ENCODE measurements around the gene ZNF268. TPM values are rescaled to one million over a fixed set of nuclear protein-coding genes. Genes with fewer than 3 reads are reported as not detected.

The ZNF268 gene
- 21.2 TPM for polyA plus RNA-seq (2013, experiment 1 of 2)
- 18.8 TPM for polyA plus RNA-seq (2013, experiment 2 of 2)

DNA sequence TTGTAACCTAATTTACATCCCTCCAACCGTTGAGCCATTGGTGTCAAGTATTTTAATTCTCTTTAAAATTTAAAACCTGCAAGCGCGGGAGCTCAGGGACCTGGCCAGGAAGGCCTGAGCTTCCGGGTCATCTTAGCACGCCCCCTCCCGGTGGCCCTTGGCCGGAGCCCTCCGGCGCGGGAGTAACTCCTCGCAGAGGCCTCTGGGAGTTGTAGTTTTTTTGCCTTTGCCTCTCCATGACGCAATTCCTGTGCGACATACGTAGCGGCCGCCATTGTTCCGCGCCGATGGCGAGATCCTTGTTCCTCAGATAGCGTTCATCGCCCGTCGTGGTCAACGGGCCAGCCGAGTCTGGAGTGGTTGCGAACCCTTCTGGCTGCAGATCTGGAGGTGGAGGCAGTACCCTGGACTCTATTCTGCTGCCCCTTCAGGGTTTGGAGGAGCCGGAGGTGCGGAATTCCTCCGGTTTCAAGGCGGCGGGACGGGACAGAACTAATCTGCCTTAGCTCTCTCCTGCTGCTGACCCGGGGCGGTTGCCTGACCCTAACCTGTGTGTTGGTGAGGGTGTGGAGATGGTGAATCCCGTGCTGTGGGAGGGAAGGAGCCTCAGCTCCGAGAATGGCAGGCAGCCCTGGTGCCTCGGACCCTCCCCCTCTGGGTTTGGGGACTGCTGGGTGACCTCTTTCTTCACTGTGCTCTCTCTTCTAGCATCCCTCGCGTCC is at the start of gene ZNF268:
Gene ZNF268 (plus strand): TSS at position 258 of the 722 bp plus-strand sequence. CDS start 503 bp downstream, outside the sequence.
- no peaks in the 10 kb centered on the region for H3K4me1 ChIP-seq (ENCODE audit: control insufficient read depth, insufficient read depth, low read length, poor library complexity, severe bottlenecking)
- peaks cover 44% of the 10 kb centered on the region for H3K36me3 ChIP-seq (ENCODE audit: control insufficient read depth, insufficient read depth, low read length)
- H3K4me3 ChIP-seq (ENCODE audit: extremely low read depth, insufficient read depth, low read length, poor library complexity, severe bottlenecking), result peak within 1 kb of the TSS; percentile 98
- H3K9me3 ChIP-seq (ENCODE audit: control insufficient read depth, low read length), result peaks cover 66% of the 10 kb centered on the region
- 0 to 4% methylated on average over 30 to 33 of the region's 40 CpGs for WGBS, 2 experiments (ENCODE audit: insufficient coverage in 2 of 2)
- H3K27ac ChIP-seq (ENCODE audit: low read depth, low read length, severe bottlenecking), result peak within 1 kb of the TSS; percentile 75

DNA sequence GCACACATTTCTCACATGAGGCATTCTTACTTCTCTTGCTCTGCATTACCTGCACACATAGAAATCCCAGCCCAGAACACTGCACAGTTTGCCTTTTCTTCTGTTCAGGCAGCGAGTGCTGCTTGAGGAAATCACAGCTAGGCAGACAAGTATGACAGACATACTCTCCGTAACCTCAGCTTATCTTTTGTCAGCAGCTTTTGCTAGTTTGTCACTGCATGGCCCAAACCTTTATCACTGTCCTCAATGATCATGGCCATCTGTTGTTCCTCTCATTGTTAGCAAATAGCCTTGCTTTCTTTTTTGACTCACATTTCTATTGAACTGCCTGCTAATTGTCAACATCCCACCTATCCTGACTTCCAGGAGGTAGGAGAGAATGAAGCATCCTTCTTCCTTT is 45.5 kb upstream of the ZNF268 start:
- Histone ChIP-seq H3K27ac (ENCODE audit: low read depth, low read length, severe bottlenecking) (no peak overlapping the region), H3K4me3 (ENCODE audit: extremely low read depth, insufficient read depth, low read length, poor library complexity, severe bottlenecking) (no peak overlapping the region), H3K4me1 (ENCODE audit: control insufficient read depth, insufficient read depth, low read length, poor library complexity, severe bottlenecking) (no peaks in the 10 kb centered on the region), H3K36me3 (ENCODE audit: control insufficient read depth, insufficient read depth, low read length) (peaks cover 72% of the 10 kb centered on the region), H3K9me3 (ENCODE audit: control insufficient read depth, low read length) (peaks cover 68% of the 10 kb centered on the region)
- WGBS, 2 experiments (ENCODE audit: insufficient coverage in 2 of 2), result 88 to 92% methylated on average over 2 of the region's 2 CpGs

DNA sequence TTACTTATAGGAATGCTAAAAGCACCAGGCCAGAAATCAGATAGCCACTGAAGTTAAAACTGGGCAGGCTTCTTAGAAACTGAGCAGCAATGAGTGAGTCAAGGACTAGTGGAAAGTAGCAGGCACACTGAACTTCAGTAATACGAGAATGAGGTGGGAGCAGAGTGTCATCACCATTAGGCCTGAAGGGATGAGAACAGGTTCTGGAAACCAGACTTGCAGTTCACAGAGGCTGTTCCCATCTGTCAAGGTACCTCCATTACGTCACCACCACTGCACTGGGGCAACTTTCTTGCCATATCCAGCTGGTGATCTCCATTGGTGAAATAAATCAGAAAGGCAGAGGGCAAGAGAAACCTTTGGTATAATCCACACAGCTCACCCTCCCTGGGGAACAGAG is 35.3 kb upstream of the ZNF268 start:
- Histone ChIP-seq H3K4me1 (ENCODE audit: control insufficient read depth, insufficient read depth, low read length, poor library complexity, severe bottlenecking) (no peaks in the 10 kb centered on the region), H3K36me3 (ENCODE audit: control insufficient read depth, insufficient read depth, low read length) (peaks cover 57% of the 10 kb centered on the region), H3K4me3 (ENCODE audit: extremely low read depth, insufficient read depth, low read length, poor library complexity, severe bottlenecking) (no peak overlapping the region), H3K27ac (ENCODE audit: low read depth, low read length, severe bottlenecking) (no peak overlapping the region), H3K9me3 (ENCODE audit: control insufficient read depth, low read length) (peaks cover 50% of the 10 kb centered on the region)
- 80 to 93% methylated on average over 1 to 2 of the region's 2 CpGs for WGBS, 2 experiments (ENCODE audit: insufficient coverage in 2 of 2)

DNA sequence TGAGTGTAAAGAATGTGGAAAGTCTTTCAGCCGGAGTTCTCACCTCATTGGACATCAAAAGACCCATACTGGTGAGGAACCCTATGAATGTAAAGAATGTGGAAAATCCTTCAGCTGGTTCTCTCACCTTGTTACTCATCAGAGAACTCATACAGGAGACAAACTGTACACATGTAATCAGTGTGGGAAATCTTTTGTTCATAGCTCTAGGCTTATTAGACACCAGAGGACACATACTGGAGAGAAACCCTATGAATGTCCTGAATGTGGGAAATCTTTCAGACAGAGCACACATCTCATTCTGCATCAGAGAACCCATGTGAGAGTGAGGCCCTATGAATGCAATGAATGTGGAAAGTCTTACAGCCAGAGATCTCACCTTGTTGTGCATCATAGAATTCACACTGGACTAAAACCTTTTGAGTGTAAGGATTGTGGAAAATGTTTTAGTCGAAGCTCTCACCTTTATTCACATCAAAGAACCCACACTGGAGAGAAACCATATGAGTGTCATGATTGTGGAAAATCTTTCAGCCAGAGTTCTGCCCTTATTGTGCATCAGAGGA is 25.1 kb upstream of the ZNF268 start:
- Histone ChIP-seq H3K4me3 (ENCODE audit: extremely low read depth, insufficient read depth, low read length, poor library complexity, severe bottlenecking) (no peak overlapping the region), H3K9me3 (ENCODE audit: control insufficient read depth, low read length) (peaks cover 74% of the 10 kb centered on the region), H3K36me3 (ENCODE audit: control insufficient read depth, insufficient read depth, low read length) (peaks cover 65% of the 10 kb centered on the region), H3K4me1 (ENCODE audit: control insufficient read depth, insufficient read depth, low read length, poor library complexity, severe bottlenecking) (no peaks in the 10 kb centered on the region), H3K27ac (ENCODE audit: low read depth, low read length, severe bottlenecking) (no peak overlapping the region)
- WGBS, 2 experiments (ENCODE audit: insufficient coverage in 2 of 2), result no CpG with 5 or more reads among the region's 2 CpGs

DNA sequence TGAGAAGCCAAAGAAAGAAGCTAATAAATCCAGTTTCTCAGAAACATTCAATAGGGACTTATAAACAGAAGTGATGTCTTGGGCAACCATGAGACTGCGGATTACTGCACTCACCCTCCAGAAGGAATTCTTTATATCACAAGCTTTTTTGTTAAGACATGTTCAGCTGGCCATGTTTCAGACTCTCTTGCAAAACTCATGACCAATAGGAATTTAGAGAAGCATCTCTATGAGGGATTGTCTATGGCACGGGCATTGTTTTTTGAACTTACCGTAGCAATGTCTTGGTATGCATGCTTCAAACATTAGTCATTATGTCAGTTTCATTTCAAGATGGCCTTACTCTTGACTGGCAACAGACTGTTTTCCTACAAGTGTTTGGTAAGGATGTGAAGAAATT is 15.5 kb upstream of the ZNF268 start:
- peaks cover 67% of the 10 kb centered on the region for H3K9me3 ChIP-seq (ENCODE audit: control insufficient read depth, low read length)
- H3K4me3 ChIP-seq (ENCODE audit: extremely low read depth, insufficient read depth, low read length, poor library complexity, severe bottlenecking), result no peak overlapping the region
- H3K36me3 ChIP-seq (ENCODE audit: control insufficient read depth, insufficient read depth, low read length), result no peaks in the 10 kb centered on the region
- 86% methylated on average over 1 of the region's 3 CpGs; no CpG with 5 or more reads in 1 of the 2 experiments for WGBS, 2 experiments (ENCODE audit: insufficient coverage in 2 of 2)
- H3K4me1 ChIP-seq (ENCODE audit: control insufficient read depth, insufficient read depth, low read length, poor library complexity, severe bottlenecking), result no peaks in the 10 kb centered on the region
- no peak overlapping the region for H3K27ac ChIP-seq (ENCODE audit: low read depth, low read length, severe bottlenecking)

DNA sequence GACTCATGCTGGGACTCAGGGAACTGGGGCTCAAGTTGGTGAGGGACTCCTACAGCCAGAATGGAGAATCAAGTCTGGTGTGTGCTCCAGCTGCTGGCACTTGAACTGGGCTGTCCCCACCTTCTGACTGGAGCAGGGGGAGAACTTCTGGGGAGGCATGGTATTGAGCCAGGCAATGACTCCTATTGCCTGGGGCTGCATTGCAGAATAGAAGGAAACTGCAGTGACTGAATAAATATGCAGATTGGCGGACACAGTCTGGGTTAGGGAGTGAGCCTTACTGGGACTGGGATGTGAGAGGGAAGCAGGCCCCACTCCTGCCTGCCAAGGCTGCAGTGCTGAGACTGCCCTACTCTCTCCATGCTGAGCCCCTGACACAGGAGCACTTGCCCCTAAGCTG is 8.8 kb upstream of the ZNF268 start:
- WGBS, 2 experiments (ENCODE audit: insufficient coverage in 2 of 2), result 83% methylated on average over 1 of the region's 1 CpG; no CpG with 5 or more reads in 1 of the 2 experiments
- Histone ChIP-seq H3K9me3 (ENCODE audit: control insufficient read depth, low read length) (peaks cover 66% of the 10 kb centered on the region), H3K4me1 (ENCODE audit: control insufficient read depth, insufficient read depth, low read length, poor library complexity, severe bottlenecking) (no peaks in the 10 kb centered on the region), H3K36me3 (ENCODE audit: control insufficient read depth, insufficient read depth, low read length) (no peaks in the 10 kb centered on the region), H3K4me3 (ENCODE audit: extremely low read depth, insufficient read depth, low read length, poor library complexity, severe bottlenecking) (no peak overlapping the region), H3K27ac (ENCODE audit: low read depth, low read length, severe bottlenecking) (no peak overlapping the region)

DNA sequence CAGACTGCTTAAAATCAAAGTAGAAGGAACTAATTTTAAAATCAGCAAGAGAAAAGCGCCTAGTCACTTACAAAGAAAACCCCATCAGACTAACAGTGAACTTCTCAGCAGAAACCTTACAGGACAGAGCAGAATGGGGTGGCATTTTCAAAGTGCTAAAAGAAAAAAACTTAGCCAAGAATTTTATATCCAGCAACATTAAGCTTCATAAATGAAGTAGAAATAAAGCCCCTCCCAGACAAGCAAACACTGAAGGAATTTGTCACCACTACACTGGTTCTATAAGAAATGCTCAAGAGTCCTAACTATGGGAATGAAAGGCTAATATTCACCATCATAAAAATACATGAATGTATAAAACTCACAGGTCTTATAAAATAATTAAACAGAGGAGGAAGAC is 6.4 kb upstream of the ZNF268 start:
- Histone ChIP-seq H3K4me1 (ENCODE audit: control insufficient read depth, insufficient read depth, low read length, poor library complexity, severe bottlenecking) (no peaks in the 10 kb centered on the region), H3K27ac (ENCODE audit: low read depth, low read length, severe bottlenecking) (no peak overlapping the region), H3K9me3 (ENCODE audit: control insufficient read depth, low read length) (peaks cover 52% of the 10 kb centered on the region), H3K36me3 (ENCODE audit: control insufficient read depth, insufficient read depth, low read length) (no peaks in the 10 kb centered on the region), H3K4me3 (ENCODE audit: extremely low read depth, insufficient read depth, low read length, poor library complexity, severe bottlenecking) (no peak overlapping the region)
- WGBS, 2 experiments (ENCODE audit: insufficient coverage in 2 of 2), result no CpG with 5 or more reads among the region's 1 CpG

DNA sequence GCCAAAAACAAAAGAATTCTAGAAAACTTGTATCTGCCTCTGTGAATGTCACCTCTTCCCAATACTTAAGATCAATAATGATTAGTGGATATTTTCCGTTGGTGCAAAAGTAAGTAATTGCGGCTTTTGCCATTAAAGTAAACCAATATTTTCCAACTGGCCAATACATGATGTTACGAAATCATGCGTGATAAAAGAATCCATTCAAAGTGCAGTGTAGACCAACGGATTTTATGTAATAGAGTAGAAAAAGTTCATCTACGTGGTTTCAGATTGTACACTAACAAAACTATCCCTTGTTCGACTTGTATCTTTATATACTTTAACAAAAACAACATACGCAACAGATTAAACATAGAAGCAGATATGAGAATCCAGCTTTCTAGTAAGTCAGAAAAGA is 626 bp upstream of the ZNF268 start:
- Histone ChIP-seq H3K27ac (ENCODE audit: low read depth, low read length, severe bottlenecking) (no peak overlapping the region), H3K36me3 (ENCODE audit: control insufficient read depth, insufficient read depth, low read length) (peaks cover 36% of the 10 kb centered on the region), H3K4me1 (ENCODE audit: control insufficient read depth, insufficient read depth, low read length, poor library complexity, severe bottlenecking) (no peaks in the 10 kb centered on the region), H3K4me3 (ENCODE audit: extremely low read depth, insufficient read depth, low read length, poor library complexity, severe bottlenecking) (no peak overlapping the region), H3K9me3 (ENCODE audit: control insufficient read depth, low read length) (peaks cover 59% of the 10 kb centered on the region)
- 100% methylated on average over 1 of the region's 8 CpGs; no CpG with 5 or more reads in 1 of the 2 experiments for WGBS, 2 experiments (ENCODE audit: insufficient coverage in 2 of 2)

DNA sequence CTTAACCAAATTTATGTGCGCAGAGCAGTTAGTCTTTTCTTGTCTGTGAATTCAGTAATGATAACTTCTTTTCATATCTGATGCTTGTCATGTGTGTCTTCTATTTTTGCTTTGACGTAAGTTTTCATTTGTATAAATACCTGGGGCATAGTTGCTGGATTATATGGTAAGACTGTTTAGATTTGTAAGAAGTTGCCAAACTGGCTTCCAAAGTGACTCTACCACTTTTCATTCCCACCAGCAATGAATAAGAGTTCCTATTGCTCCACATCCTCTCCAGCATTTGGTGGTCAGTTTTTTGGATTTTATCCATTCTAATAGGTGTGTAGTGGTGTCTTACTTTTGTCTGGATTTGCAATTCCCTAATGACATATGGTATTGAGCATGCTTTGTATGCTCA is 8.9 kb downstream of the ZNF268 start:
- H3K36me3 ChIP-seq (ENCODE audit: control insufficient read depth, insufficient read depth, low read length), result peaks cover 99% of the 10 kb centered on the region
- 83% methylated on average over 1 of the region's 2 CpGs; no CpG with 5 or more reads in 1 of the 2 experiments for WGBS, 2 experiments (ENCODE audit: insufficient coverage in 2 of 2)
- H3K27ac ChIP-seq (ENCODE audit: low read depth, low read length, severe bottlenecking), result no peak overlapping the region
- no peaks in the 10 kb centered on the region for H3K4me1 ChIP-seq (ENCODE audit: control insufficient read depth, insufficient read depth, low read length, poor library complexity, severe bottlenecking)
- H3K9me3 ChIP-seq (ENCODE audit: control insufficient read depth, low read length), result peaks cover 85% of the 10 kb centered on the region
- H3K4me3 ChIP-seq (ENCODE audit: extremely low read depth, insufficient read depth, low read length, poor library complexity, severe bottlenecking), result no peak overlapping the region

DNA sequence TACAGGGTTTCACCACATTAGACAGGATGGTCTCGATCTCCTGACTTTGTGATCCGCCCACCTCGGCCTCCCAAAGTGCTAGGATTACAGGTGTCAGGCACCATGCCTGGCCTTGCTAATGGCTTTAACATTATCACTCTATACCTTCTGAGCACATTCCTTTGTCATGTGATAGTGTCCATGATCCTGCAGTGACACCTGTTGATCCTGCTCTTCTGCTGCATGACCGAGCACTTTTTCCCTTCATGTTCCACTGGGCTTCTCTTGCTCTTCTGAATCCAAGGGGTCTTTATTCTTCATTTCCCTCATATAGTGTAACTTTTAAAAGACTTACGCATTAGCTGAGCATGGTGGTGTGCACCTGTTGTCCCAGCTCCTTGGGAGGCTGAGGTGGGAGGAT is 11.6 kb downstream of the ZNF268 start:
- Histone ChIP-seq H3K36me3 (ENCODE audit: control insufficient read depth, insufficient read depth, low read length) (peaks cover 88% of the 10 kb centered on the region), H3K27ac (ENCODE audit: low read depth, low read length, severe bottlenecking) (no peak overlapping the region), H3K9me3 (ENCODE audit: control insufficient read depth, low read length) (peaks cover 69% of the 10 kb centered on the region), H3K4me1 (ENCODE audit: control insufficient read depth, insufficient read depth, low read length, poor library complexity, severe bottlenecking) (no peaks in the 10 kb centered on the region), H3K4me3 (ENCODE audit: extremely low read depth, insufficient read depth, low read length, poor library complexity, severe bottlenecking) (no peak overlapping the region)
- WGBS, 2 experiments (ENCODE audit: insufficient coverage in 2 of 2), result 91 to 96% methylated on average over 3 to 5 of the region's 5 CpGs

DNA sequence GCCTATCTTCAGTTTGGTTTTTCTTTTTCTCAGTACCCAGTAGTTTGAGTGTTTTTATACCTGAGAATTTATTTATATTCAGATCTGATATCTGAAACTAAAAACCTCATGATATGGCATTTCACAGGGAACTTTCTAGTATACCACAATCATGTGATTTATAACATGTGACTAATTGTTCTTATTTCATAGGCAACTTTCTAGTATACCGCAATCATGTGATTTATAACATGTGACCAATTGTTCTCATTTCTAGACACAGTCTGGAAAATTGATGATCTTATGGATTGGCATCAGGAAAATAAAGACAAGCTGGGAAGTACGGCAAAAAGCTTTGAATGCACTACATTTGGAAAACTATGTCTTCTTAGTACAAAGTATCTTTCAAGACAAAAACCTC is 20.6 kb downstream of the ZNF268 start:
- Histone ChIP-seq H3K9me3 (ENCODE audit: control insufficient read depth, low read length) (peaks cover 64% of the 10 kb centered on the region), H3K4me1 (ENCODE audit: control insufficient read depth, insufficient read depth, low read length, poor library complexity, severe bottlenecking) (no peaks in the 10 kb centered on the region), H3K27ac (ENCODE audit: low read depth, low read length, severe bottlenecking) (no peak overlapping the region), H3K4me3 (ENCODE audit: extremely low read depth, insufficient read depth, low read length, poor library complexity, severe bottlenecking) (no peak overlapping the region), H3K36me3 (ENCODE audit: control insufficient read depth, insufficient read depth, low read length) (peaks cover 43% of the 10 kb centered on the region)
- 60% methylated on average over 1 of the region's 2 CpGs; no CpG with 5 or more reads in 1 of the 2 experiments for WGBS, 2 experiments (ENCODE audit: insufficient coverage in 2 of 2)
